ENCODE measurements around the gene KCNJ2. TPM values are rescaled to one million over a fixed set of nuclear protein-coding genes. Genes with fewer than 3 reads are reported as not detected.

Gene KCNJ2
- total RNA-seq, 1 experiment from 2014 or later, result 0.15 TPM

GRCh38 chr17:70205401-70205800 lies 36.1 kb downstream of the KCNJ2 start:
- Histone ChIP-seq H3K18ac (ENCODE audit: insufficient read length, low read depth, low read length) (no peak overlapping the region), H3K9me3 (ENCODE audit: control insufficient read depth, low read depth, low read length) (no peaks in the 10 kb centered on the region), H3T11ph (ENCODE audit: low read length) (no peak overlapping the region), H3K56ac (ENCODE audit: insufficient read length, low read depth, low read length) (no peak overlapping the region), H3K4ac (ENCODE audit: low read depth, low read length) (no peak overlapping the region), H2AK5ac (ENCODE audit: insufficient read length, low read length) (no peak overlapping the region), H3K27ac (ENCODE audit: insufficient read length, low read depth, low read length) (no peak overlapping the region), H3K79me2 (ENCODE audit: insufficient read depth, low read length) (no peaks in the 10 kb centered on the region), H3K23me2 (ENCODE audit: insufficient read length, low read depth, low read length, poor library complexity, severe bottlenecking) (no peaks in the 10 kb centered on the region), H2BK12ac (ENCODE audit: insufficient read length, low read depth, low read length) (no peak overlapping the region), H3K23ac (ENCODE audit: insufficient read length, low read depth, low read length) (no peak overlapping the region), H3K79me1 (ENCODE audit: insufficient read depth, low read depth, low read length, poor library complexity, severe bottlenecking) (no peaks in the 10 kb centered on the region), H2BK20ac (ENCODE audit: low read depth, low read length, poor library complexity, severe bottlenecking) (no peak overlapping the region), H3K4me1 (ENCODE audit: insufficient read depth, low read length) (no peaks in the 10 kb centered on the region; the same call in 1 of the 2 replicates), H4K20me1 (ENCODE audit: control insufficient read depth, insufficient read depth, insufficient read length) (no peaks in the 10 kb centered on the region), H2BK15ac (ENCODE audit: low read depth, low read length) (no peak overlapping the region), H3K4me2 (ENCODE audit: insufficient read depth, insufficient read length, low read length) (no peak overlapping the region), H3K9ac (ENCODE audit: extremely low read depth, insufficient read length, low read length) (no peak overlapping the region), H3K27me3 (ENCODE audit: insufficient read depth, low read length) (no peaks in the 10 kb centered on the region), H3K14ac (ENCODE audit: insufficient read depth, low read length) (no peak overlapping the region), H2BK5ac (ENCODE audit: insufficient read length, low read length) (no peak overlapping the region), H2BK120ac (ENCODE audit: low read depth, low read length, poor library complexity, severe bottlenecking) (no peak overlapping the region), H4K5ac (ENCODE audit: insufficient read length, low read depth, low read length) (no peak overlapping the region), H2AFZ (ENCODE audit: low read length) (no peak overlapping the region), H4K91ac (ENCODE audit: insufficient read length, low read depth, low read length) (no peak overlapping the region), H4K8ac (replicated peaks; ENCODE audit: insufficient read length, low read depth, low read length) (no peak overlapping the region)
- H3K36me3 Mint-ChIP-seq (ENCODE audit: insufficient read depth in 1 of 3, low read depth in 3 of 3), result no peaks in the 10 kb centered on the region
- no peak overlapping the region for H3K27ac Mint-ChIP-seq
- WGBS (ENCODE audit: extremely low coverage, insufficient read length, low lambda C conversion rate), result no CpG with 5 or more reads among the region's 4 CpGs
- TF ChIP-seq, protein P1, sequence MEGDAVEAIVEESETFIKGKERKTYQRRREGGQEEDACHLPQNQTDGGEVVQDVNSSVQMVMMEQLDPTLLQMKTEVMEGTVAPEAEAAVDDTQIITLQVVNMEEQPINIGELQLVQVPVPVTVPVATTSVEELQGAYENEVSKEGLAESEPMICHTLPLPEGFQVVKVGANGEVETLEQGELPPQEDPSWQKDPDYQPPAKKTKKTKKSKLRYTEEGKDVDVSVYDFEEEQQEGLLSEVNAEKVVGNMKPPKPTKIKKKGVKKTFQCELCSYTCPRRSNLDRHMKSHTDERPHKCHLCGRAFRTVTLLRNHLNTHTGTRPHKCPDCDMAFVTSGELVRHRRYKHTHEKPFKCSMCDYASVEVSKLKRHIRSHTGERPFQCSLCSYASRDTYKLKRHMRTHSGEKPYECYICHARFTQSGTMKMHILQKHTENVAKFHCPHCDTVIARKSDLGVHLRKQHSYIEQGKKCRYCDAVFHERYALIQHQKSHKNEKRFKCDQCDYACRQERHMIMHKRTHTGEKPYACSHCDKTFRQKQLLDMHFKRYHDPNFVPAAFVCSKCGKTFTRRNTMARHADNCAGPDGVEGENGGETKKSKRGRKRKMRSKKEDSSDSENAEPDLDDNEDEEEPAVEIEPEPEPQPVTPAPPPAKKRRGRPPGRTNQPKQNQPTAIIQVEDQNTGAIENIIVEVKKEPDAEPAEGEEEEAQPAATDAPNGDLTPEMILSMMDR (conservative IDR thresholded peaks at IDR 0.05), result no peak
- H3K9me3 Mint-ChIP-seq, result no peaks in the 10 kb centered on the region
- no peaks in the 10 kb centered on the region for H3K27me3 Mint-ChIP-seq (ENCODE audit: low read depth)
- no peak overlapping the region for H3K4me3 Mint-ChIP-seq
- no peak for DNase-seq
- peaks cover 8% of the 10 kb centered on the region in 2 experiments for H3K4me1 Mint-ChIP-seq

Data from H9 (cell line).